GM19238 (cell line): ENCODE data around the gene ZSWIM1.

Experiments
- DNase-seq: peaks from one replicate; pipeline ENCODE4 v3.0.0; 2011; ENCODE audit warnings: low spot score; ENCODE audit not compliant: insufficient read length

ZSWIM1 gene

GRCh38 chr20:45880988-45881788 is at the start of gene ZSWIM1:
ZSWIM1 (plus strand) TSS chr20:45881227; CDS start chr20:45882593, 1,366 bp downstream.
- DNase-seq = peak; percentile 98

- DNase-seq = no peak
Measured at GRCh38 chr20:45832619-45833018, 48.4 kb upstream of the ZSWIM1 start.

- DNase-seq = peak; percentile 48
Measured at GRCh38 chr20:45833030-45833882, 47.8 kb upstream of the ZSWIM1 start, which contains the start of gene SNX21. SNX21 (plus strand) TSS chr20:45833799; CDS start chr20:45833920, 121 bp downstream.

GRCh38 chr20:45833883-45834796 is 46.9 kb upstream of the ZSWIM1 start:
- peak; percentile 55 for DNase-seq

- DNase-seq = no peak
Measured at GRCh38 chr20:45834797-45835161, 46.2 kb upstream of the ZSWIM1 start.

- no peak for DNase-seq
Measured at GRCh38 chr20:45835329-45835765, 45.7 kb upstream of the ZSWIM1 start.

- DNase-seq = no peak
Measured at GRCh38 chr20:45835825-45836224, 45.2 kb upstream of the ZSWIM1 start.

GRCh38 chr20:45836841-45837240 is 44.2 kb upstream of the ZSWIM1 start:
- DNase-seq = no peak

GRCh38 chr20:45840700-45841198 is 40.3 kb upstream of the ZSWIM1 start:
- no peak for DNase-seq

GRCh38 chr20:45841407-45842129 is 39.5 kb upstream of the ZSWIM1 start:
- no peak for DNase-seq

GRCh38 chr20:45842169-45842812 is 38.7 kb upstream of the ZSWIM1 start:
- DNase-seq = peak; percentile 52

- DNase-seq = no peak
Measured at GRCh38 chr20:45843506-45843905, 37.5 kb upstream of the ZSWIM1 start.

GRCh38 chr20:45845452-45845851 is 35.6 kb upstream of the ZSWIM1 start:
- no peak for DNase-seq

GRCh38 chr20:45848421-45848820 is 32.6 kb upstream of the ZSWIM1 start:
- no peak for DNase-seq

- no peak for DNase-seq
Measured at GRCh38 chr20:45848969-45849582, 32.0 kb upstream of the ZSWIM1 start.

GRCh38 chr20:45850238-45850637 is 30.8 kb upstream of the ZSWIM1 start:
- no peak for DNase-seq

- DNase-seq = no peak
Measured at GRCh38 chr20:45850926-45851325, 30.1 kb upstream of the ZSWIM1 start.

- no peak for DNase-seq
Measured at GRCh38 chr20:45851501-45851900, 29.5 kb upstream of the ZSWIM1 start.

- no peak for DNase-seq
Measured at GRCh38 chr20:45852326-45852725, 28.7 kb upstream of the ZSWIM1 start.
